Measurements from ENCODE around the gene RAPGEF2.

DNA sequence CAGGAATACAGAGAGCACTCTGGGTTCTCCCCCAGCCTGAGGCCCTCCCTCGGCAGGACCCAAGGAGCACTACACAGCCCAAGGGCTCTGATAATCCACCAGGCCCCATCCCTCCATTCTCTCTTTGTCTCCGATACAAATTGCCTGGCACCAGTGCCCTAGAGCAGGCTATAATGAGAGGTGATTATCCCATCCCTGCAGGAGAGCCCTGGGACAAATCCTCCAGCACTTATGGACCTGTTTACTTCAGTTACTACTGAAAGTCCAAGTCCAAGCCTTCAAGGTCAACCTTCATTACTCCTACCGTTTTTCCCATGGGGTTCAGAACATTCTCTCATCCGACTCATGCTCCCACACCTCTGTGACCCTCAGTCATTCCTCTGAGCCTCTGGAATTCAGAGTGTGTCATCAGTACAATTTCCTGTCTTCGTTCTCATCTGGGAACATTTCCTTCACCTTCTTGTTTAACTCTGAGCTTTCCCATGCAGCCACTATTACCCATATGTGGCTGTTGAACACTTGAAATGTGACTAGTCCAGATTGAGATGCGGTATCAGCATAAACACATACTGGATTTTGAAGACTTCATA is 299.0 kb downstream of the RAPGEF2 start:
- TF ChIP-seq CTCF (IDR thresholded peaks at IDR 0.05) (no peak), ZFX (IDR thresholded peaks at IDR 0.05; ENCODE audit: borderline replicate concordance) (no peak)

Data from 22Rv1 (cell line).